Dendritic cell treated with granulocyte-macrophage colony-stimulating factor and Interleukin-4, amounts not matched to agents 40 ng/mL and 50 ng/mL, for 4 days (primary cell): Measurements from ENCODE around the gene PAAF1.

Experiments used
- H3K27ac Mint-ChIP-seq: one replicate; pipeline ENCODE4 v1.8.0; 2022; ENCODE audit warnings: mild to moderate bottlenecking, mixed read lengths
- H3K27me3 Mint-ChIP-seq: one replicate; pipeline ENCODE4 v1.8.0; 2022; ENCODE audit warnings: mild to moderate bottlenecking, mixed read lengths
- H3K36me3 Mint-ChIP-seq: one replicate; pipeline ENCODE4 v1.8.0; 2022; ENCODE audit warnings: low read depth, mixed read lengths
- H3K4me1 Mint-ChIP-seq: one replicate; pipeline ENCODE4 v1.8.0; 2022; ENCODE audit warnings: low read depth, mixed read lengths
- H3K4me3 Mint-ChIP-seq: one replicate; pipeline ENCODE4 v1.8.0; 2022; ENCODE audit warnings: mild to moderate bottlenecking, moderate library complexity, mixed read lengths
- H3K9me3 Mint-ChIP-seq: one replicate; pipeline ENCODE4 v1.8.0; 2022; ENCODE audit warnings: mixed read lengths
- intact Hi-C: fragments of 100-400 bp; cut with micrococcal nuclease; formaldehyde crosslinking; loops from one replicate; pipeline ENCODE4 v1.15.0; 2022

The PAAF1 gene

DNA sequence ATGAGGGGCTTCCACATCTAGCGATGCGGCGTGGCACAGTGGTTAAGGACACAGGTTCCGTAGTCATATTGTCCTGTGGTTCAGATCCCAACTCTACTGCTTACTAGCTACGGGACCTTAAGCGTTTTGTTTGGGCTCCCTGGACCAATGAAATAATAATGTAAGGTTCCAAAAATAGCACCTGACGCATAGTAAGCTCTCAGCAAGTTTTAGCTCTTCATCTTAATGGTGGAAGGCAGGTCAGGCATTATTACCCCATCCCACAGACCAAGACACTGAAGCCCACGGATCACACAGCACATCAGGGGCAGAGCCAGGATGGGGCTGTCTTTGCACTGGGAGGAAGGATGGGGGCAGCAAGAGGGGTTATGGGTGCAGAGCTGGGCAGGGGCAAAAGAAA lies 87.1 kb downstream of the PAAF1 start:
- no peak overlapping the region for H3K4me3 Mint-ChIP-seq
- peaks cover 10% of the 10 kb centered on the region for H3K4me1 Mint-ChIP-seq
- no peaks in the 10 kb centered on the region for H3K9me3 Mint-ChIP-seq
- no peaks in the 10 kb centered on the region for H3K36me3 Mint-ChIP-seq
- intact Hi-C loops: loop anchor here (5.0 to 10.0 kb wide), 2 partner anchors 128 to 481 kb away; no protein-coding TSS in a partner anchor
- peak overlapping the region; percentile 60 for H3K27ac Mint-ChIP-seq
- peaks cover 18% of the 10 kb centered on the region for H3K27me3 Mint-ChIP-seq

GRCh38 chr11:73965076-73965763 lies 88.4 kb downstream of the PAAF1 start:
- intact Hi-C loops: loop anchor here (10.0 kb wide), 1 partner anchor 480 kb away; no protein-coding TSS in a partner anchor
- Mint-ChIP-seq H3K36me3 (no peaks in the 10 kb centered on the region), H3K27ac (no peak overlapping the region), H3K9me3 (no peaks in the 10 kb centered on the region), H3K4me3 (no peak overlapping the region), H3K4me1 (peaks cover 21% of the 10 kb centered on the region), H3K27me3 (peaks cover 18% of the 10 kb centered on the region)

GRCh38 chr11:73965764-73966121 lies 88.9 kb downstream of the PAAF1 start:
- Mint-ChIP-seq H3K27ac (no peak overlapping the region), H3K27me3 (peaks cover 18% of the 10 kb centered on the region), H3K4me3 (no peak overlapping the region), H3K4me1 (peaks cover 25% of the 10 kb centered on the region), H3K36me3 (no peaks in the 10 kb centered on the region), H3K9me3 (no peaks in the 10 kb centered on the region)
- intact Hi-C loops: loop anchor here (10.0 kb wide), 1 partner anchor 479 kb away; no protein-coding TSS in a partner anchor

DNA sequence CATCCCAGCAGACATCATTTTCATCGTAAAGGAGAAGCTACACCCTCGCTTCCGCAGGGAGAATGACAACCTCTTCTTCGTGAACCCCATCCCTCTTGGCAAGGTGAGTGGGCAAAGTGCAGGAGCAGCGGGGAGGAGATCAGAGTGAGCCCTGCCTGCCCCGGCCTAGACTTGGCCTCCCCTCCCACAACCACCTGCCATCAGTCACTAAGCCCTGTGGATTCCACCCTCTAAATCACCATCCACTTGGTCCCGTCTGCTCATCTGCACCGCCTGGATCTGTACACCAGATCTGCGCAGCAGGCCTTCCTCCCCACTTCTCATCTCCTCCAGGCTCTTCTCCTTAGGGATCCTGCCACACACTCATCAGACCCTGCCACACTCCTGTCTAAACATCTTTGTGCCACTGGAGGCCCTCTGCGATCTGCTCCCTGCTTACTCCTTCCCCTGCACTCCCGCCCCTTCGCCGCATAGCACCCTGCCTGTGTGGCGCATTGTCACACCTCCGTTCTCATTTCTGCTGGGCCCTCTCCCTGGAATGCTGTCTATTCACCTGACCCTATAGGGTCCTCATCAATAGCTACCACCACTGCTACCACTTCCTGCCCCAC lies 91.7 kb downstream of the PAAF1 start:
- H3K27ac Mint-ChIP-seq: no peak overlapping the region
- H3K9me3 Mint-ChIP-seq: no peaks in the 10 kb centered on the region
- intact Hi-C loops: loop anchor here (10.0 kb wide), 1 partner anchor 476 kb away; no protein-coding TSS in a partner anchor
- H3K27me3 Mint-ChIP-seq: peaks cover 18% of the 10 kb centered on the region
- no peak overlapping the region for H3K4me3 Mint-ChIP-seq
- peaks cover 8% of the 10 kb centered on the region for H3K36me3 Mint-ChIP-seq
- H3K4me1 Mint-ChIP-seq: peaks cover 40% of the 10 kb centered on the region

GRCh38 chr11:73969091-73969490 lies 92.3 kb downstream of the PAAF1 start:
- peaks cover 14% of the 10 kb centered on the region for H3K27me3 Mint-ChIP-seq
- H3K4me3 Mint-ChIP-seq: no peak overlapping the region
- intact Hi-C loops: loop anchor here (10.0 kb wide), 1 partner anchor 476 kb away; no protein-coding TSS in a partner anchor
- peak overlapping the region; percentile 46 for H3K27ac Mint-ChIP-seq
- H3K9me3 Mint-ChIP-seq: no peaks in the 10 kb centered on the region
- H3K4me1 Mint-ChIP-seq: peaks cover 43% of the 10 kb centered on the region
- H3K36me3 Mint-ChIP-seq: peaks cover 14% of the 10 kb centered on the region

DNA sequence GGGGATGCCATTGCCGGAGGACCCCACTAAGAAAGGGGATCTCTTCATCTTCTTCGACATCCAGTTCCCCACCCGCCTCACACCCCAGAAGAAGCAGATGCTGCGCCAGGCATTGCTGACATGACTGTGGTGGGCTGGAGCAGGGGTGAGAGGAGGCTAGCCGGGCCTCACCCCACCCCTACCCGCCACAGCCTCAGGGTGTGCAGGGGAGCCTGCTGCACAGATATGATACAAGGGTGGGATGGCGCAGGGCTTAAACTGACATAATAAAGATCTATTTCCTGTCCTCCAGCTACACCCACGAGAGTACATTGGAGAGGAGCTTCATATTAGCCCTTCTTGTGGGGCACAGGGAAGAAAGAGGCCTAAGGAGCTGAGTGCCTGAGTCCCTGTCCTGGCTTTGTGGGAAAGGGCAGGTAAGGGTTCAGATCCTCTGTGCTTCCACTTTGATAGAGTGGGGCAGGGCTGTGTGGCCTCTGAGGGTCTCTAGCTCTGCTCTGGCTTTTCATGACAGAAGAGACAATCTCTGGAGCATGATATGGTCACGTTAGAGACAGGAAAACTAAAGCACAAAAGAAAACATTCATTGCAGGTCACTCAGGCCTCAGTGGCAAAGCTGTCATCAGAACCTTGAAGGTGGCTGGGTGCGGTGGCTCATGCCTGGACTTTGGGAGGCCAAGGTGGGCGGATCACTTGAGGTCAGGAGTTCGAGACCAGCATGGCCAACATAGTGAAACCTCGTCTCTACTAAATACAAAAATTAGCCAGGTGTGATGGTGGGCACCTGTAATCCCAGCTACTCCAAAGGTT lies 93.4 kb downstream of the PAAF1 start:
- peak overlapping the region; percentile 46 for H3K27ac Mint-ChIP-seq
- intact Hi-C loops: loop anchor here (10.0 kb wide), 1 partner anchor 475 kb away; no protein-coding TSS in a partner anchor
- H3K9me3 Mint-ChIP-seq: no peaks in the 10 kb centered on the region
- H3K4me1 Mint-ChIP-seq: peaks cover 47% of the 10 kb centered on the region
- peaks cover 25% of the 10 kb centered on the region for H3K36me3 Mint-ChIP-seq
- H3K27me3 Mint-ChIP-seq: peaks cover 10% of the 10 kb centered on the region
- no peak overlapping the region for H3K4me3 Mint-ChIP-seq

DNA sequence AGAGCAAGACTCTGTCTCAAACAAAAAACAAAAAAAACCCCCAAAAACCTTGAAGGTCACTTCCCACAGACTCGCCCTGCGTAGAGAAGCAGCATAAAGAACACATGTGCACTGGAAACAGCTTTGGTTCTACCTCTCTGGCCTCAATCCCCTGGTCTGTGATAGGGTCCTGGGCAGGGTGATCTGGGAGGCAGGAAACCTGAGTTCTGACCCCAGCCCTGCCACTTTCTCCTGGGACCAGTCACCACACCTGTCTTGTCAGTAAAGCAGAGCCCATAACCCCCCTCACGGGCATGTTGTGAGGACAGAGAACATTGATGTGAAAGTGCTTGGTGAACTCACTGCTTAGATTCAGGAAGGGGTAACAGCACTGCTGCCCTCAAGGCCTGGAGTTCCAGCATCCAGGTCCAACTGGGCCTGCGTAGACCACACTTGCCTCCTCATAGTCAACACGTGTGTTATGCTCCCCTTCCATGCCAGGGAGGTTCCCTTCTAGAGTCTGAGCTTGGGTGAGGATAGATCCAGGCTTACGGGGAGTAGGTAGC lies 94.4 kb downstream of the PAAF1 start:
- H3K27me3 Mint-ChIP-seq: peaks cover 5% of the 10 kb centered on the region
- no peak overlapping the region for H3K4me3 Mint-ChIP-seq
- intact Hi-C loops: no loop called here
- peak overlapping the region; percentile 41 for H3K27ac Mint-ChIP-seq
- no peaks in the 10 kb centered on the region for H3K9me3 Mint-ChIP-seq
- H3K36me3 Mint-ChIP-seq: peaks cover 36% of the 10 kb centered on the region
- peaks cover 58% of the 10 kb centered on the region for H3K4me1 Mint-ChIP-seq

DNA sequence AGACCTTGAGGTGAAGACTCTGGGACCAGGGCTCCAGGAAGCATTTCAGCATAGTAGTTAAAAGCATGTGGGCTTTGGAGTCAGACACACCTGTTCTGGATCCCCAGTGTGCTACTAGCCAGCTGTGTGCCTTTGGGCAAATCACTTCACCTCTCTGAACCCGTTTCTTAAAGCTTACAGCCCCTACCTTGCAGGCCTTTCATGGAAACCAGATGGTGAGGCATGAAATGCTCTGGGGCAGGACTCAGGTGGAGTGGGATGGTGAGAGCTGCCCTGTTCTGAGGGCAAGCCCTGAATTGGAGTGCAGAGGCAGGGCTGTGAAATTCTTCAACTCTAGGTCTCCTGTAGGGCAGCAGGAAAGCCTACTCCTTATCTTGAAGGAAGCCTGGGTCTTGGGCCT lies 95.4 kb downstream of the PAAF1 start:
- no peak overlapping the region for H3K27ac Mint-ChIP-seq
- H3K9me3 Mint-ChIP-seq: no peaks in the 10 kb centered on the region
- intact Hi-C loops: no loop called here
- peaks cover 5% of the 10 kb centered on the region for H3K27me3 Mint-ChIP-seq
- peaks cover 45% of the 10 kb centered on the region for H3K36me3 Mint-ChIP-seq
- no peak overlapping the region for H3K4me3 Mint-ChIP-seq
- H3K4me1 Mint-ChIP-seq: peaks cover 67% of the 10 kb centered on the region

GRCh38 chr11:73972620-73973449 lies 96.0 kb downstream of the PAAF1 start:
- intact Hi-C loops: no loop called here
- no peak overlapping the region for H3K4me3 Mint-ChIP-seq
- H3K9me3 Mint-ChIP-seq: no peaks in the 10 kb centered on the region
- peak overlapping the region; percentile 75 for H3K27ac Mint-ChIP-seq
- peaks cover 74% of the 10 kb centered on the region for H3K4me1 Mint-ChIP-seq
- peaks cover 2% of the 10 kb centered on the region for H3K27me3 Mint-ChIP-seq
- H3K36me3 Mint-ChIP-seq: peaks cover 52% of the 10 kb centered on the region

DNA sequence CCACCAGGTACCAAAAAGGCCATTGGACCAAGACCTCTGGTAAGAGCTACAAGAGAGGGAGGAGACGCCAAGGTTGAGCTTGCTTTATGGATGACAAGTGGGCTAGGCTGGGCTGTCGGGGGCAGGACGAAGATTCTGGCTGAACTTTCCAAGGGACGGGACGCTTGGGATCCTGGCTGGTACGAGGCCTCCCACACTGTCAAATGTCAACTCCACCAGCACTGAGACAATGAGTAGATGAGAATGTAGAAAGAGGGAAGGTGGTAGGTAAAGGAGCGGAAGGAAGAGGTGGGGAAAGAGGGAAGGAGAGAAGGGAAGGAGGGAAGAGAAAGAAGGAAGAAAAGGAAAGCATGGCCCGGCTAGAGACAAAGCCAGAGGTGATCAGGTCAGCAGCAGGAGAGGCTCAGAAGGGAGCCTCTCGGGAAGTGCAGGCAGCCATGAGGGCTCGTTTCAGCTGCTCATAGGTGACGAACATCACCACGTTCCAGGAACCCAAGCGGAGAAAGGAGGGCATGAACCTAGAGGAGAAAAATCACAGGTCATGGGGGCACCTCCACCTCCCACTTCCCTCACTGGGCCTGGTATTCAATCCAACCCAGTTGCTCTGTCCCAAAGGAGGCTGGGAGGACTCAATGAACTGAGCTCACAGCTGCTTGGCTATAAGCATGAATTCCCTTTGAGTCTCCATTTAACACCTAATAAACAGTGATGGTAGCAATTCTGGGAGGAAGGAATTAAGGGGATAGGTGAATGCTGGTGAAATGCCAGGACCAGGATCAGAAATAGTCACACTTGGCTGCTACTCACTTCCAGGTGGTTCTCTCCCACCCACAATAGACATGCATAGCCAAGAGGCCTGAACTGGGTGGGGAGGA lies 98.0 kb downstream of the PAAF1 start:
- Mint-ChIP-seq H3K4me1 (peaks cover 86% of the 10 kb centered on the region), H3K27ac (peak overlapping the region; percentile 75), H3K27me3 (no peaks in the 10 kb centered on the region), H3K4me3 (peak overlapping the region; percentile 20), H3K9me3 (no peaks in the 10 kb centered on the region), H3K36me3 (peaks cover 72% of the 10 kb centered on the region)
- intact Hi-C loops: no loop called here

GRCh38 chr11:73975479-73975757 lies 98.6 kb downstream of the PAAF1 start:
- H3K4me3 Mint-ChIP-seq: peak overlapping the region; percentile 20
- no peaks in the 10 kb centered on the region for H3K27me3 Mint-ChIP-seq
- peak overlapping the region; percentile 75 for H3K27ac Mint-ChIP-seq
- intact Hi-C loops: no loop called here
- no peaks in the 10 kb centered on the region for H3K9me3 Mint-ChIP-seq
- H3K4me1 Mint-ChIP-seq: peaks cover 86% of the 10 kb centered on the region
- H3K36me3 Mint-ChIP-seq: peaks cover 78% of the 10 kb centered on the region

DNA sequence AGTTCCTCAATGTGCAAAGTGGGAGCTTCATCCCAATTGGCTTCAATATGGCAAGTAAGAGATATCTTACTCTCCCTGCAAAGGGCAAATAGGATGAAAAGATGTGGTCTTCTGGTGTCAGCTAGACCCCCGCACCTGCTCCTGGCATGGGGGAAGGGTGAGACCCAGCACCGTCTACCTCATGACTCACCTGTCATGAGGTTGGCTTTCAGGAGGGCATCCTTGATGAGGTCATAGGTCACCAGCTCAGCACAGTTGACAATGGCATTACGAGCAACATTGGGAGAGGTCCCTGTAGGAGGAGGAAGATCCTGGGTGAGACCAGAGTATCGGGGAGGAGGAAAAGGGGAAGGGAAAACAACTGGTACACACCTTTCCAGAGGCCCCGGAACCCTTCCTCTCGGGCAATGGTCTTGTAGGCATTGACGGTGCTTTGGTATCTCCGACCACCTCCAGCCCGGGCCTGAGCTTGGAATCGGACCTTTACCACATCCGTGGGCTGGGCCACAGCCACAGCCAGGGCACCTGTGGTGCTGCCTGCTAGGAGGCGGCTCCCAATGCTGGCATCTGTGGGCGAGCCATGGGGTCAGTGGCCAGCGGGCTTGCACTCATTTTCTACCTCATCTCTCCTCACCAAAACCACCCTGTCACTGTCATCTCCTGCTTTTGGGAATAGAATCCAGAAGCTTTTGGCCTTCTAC lies 99.8 kb downstream of the PAAF1 start:
- Mint-ChIP-seq H3K27ac (peak overlapping the region; percentile 75), H3K36me3 (peaks cover 89% of the 10 kb centered on the region), H3K4me3 (peak overlapping the region; percentile 9), H3K9me3 (no peaks in the 10 kb centered on the region), H3K4me1 (peaks cover 89% of the 10 kb centered on the region), H3K27me3 (no peaks in the 10 kb centered on the region)
- intact Hi-C loops: no loop called here
